ENCODE measurements around the gene APBB2. TPM values are rescaled to one million over a fixed set of nuclear protein-coding genes. Genes with fewer than 3 reads are reported as not detected.

APBB2 gene
- total and polyA plus RNA-seq, 2 of the 8 experiments (the other 6 are each of a cell fraction or from before 2014, with no cell fraction given) = 58.7 to 59.4 TPM

GRCh38 chr4:41060352-41061334 lies 153.7 kb downstream of the APBB2 start:
- Histone ChIP-seq H2BK12ac (ENCODE audit: low read depth, low read length) (no peak overlapping the region), H2BK120ac (replicated peaks; ENCODE audit: low read depth, low read length) (no peak overlapping the region), H3K9me3 (ENCODE audit: insufficient read depth in 2 of 2, low read depth in 1 of 2, low read length in 1 of 2) (0 out of 4 replicates have a peak, but pooled peaks cover 4 to 5% of the 10 kb centered on the region in 2 experiments), H3K4me2 (ENCODE audit: insufficient read depth in 1 of 2, low read depth in 2 of 2, low read length in 2 of 2) (no peak overlapping the region), H3K23me2 (ENCODE audit: low read depth, low read length) (no peaks in the 10 kb centered on the region; the same call in 1 of the 2 replicates), H3K36me3 (ENCODE audit: control insufficient read depth in 2 of 4, insufficient read depth in 4 of 4, low read length in 3 of 4) (peaks cover 0 to 7% (median 0%) of the 10 kb centered on the region in 4 experiments; a peak in 2 of 8 replicates), H3K18ac (ENCODE audit: extremely low read depth, low read length) (no peak overlapping the region), H4K5ac (ENCODE audit: insufficient read length, low read depth, low read length) (no peak overlapping the region), H2AFZ (ENCODE audit: low read length) (no peak overlapping the region), H4K20me1 (replicated peaks in 1 of 2; ENCODE audit: control insufficient read depth in 1 of 2, insufficient read depth in 2 of 2, low read length in 2 of 2) (no peaks in the 10 kb centered on the region), H3K79me1 (ENCODE audit: low read depth, low read length) (no peaks in the 10 kb centered on the region), H3K23ac (ENCODE audit: insufficient read length) (no peak overlapping the region), H4K91ac (replicated peaks; ENCODE audit: insufficient read length, low read length) (no peak overlapping the region), H3K9ac (replicated peaks in 1 of 4; ENCODE audit: extremely low read depth in 1 of 4, low read depth in 3 of 4, low read length in 3 of 4) (no peak overlapping the region), H3K4ac (replicated peaks; ENCODE audit: insufficient read length, low read depth, low read length) (no peak overlapping the region), H2BK20ac (ENCODE audit: low read length) (no peak overlapping the region), H2BK15ac (ENCODE audit: low read length) (no peak overlapping the region), H4K8ac (ENCODE audit: extremely low read depth, insufficient read depth, low read length) (no peak overlapping the region), H3K4me3 (ENCODE audit: extremely low read depth in 1 of 4, insufficient read depth in 2 of 4, low read depth in 3 of 4, low read length in 4 of 4) (no peak overlapping the region), H2AK5ac (ENCODE audit: low read depth, low read length) (no peak overlapping the region), H3K79me2 (ENCODE audit: control insufficient read depth in 1 of 2, insufficient read depth in 2 of 2, low read length in 2 of 2) (no peaks in the 10 kb centered on the region), H3K27ac (ENCODE audit: low read depth, low read length) (no peak overlapping the region), H3K56ac (replicated peaks; ENCODE audit: insufficient read length, low read depth, low read length) (no peak overlapping the region), H3K14ac (ENCODE audit: insufficient read length) (no peak overlapping the region), H2BK5ac (ENCODE audit: low read depth, low read length) (no peak overlapping the region), H3K27me3 (replicated peaks in 1 of 4; ENCODE audit: control insufficient read depth in 3 of 4, extremely low read depth in 1 of 4, insufficient read depth in 3 of 4, low read length in 3 of 4) (no peaks in the 10 kb centered on the region), H3K4me1 (replicated peaks in 1 of 4; ENCODE audit: control insufficient read depth in 3 of 4, insufficient read depth in 4 of 4, low read length in 3 of 4) (no peaks in the 10 kb centered on the region)
- no peak for FAIRE-seq
- ChIA-PET CTCF (ENCODE audit: partially characterized antibody) (interaction anchor here (1.1 to 1.9 kb wide), 4 partner anchors 9 to 153 kb away, joined by 3 to 5 read pairs (median 3); partner anchors contain the start of gene APBB2), POLR2A (ENCODE audit: partially characterized antibody) (interaction anchor here (1.0 kb wide), 1 partner anchor 10 kb away, joined by 3 read pairs; no protein-coding TSS in a partner anchor)
- TF ChIP-seq POLR2A (IDR thresholded peaks at IDR 0.05; ENCODE audit: control extremely low read depth in 1 of 2, low read depth in 2 of 2, low read length in 2 of 2) = no peak
- TF ChIP-seq BACH1 (IDR thresholded peaks at IDR 0.05; ENCODE audit: low read length) = no peak
- TF ChIP-seq EP300 (IDR thresholded peaks at IDR 0.05; ENCODE audit: borderline replicate concordance in 1 of 2, low read depth in 2 of 2, low read length in 2 of 2) = no peak
- no peak for TF ChIP-seq RNF2 (IDR thresholded peaks at IDR 0.05; ENCODE audit: borderline replicate concordance, low read depth, low read length, missing control alignments, poor library complexity, severe bottlenecking)
- no peak for TF ChIP-seq SIN3A (conservative IDR thresholded peaks at IDR 0.05 in 1 of 2, IDR thresholded peaks at IDR 0.05 in 1 of 2; ENCODE audit: low read depth in 1 of 2, low read length in 2 of 2)
- TF ChIP-seq NRF1 (IDR thresholded peaks at IDR 0.05; ENCODE audit: low read depth, low read length) = no peak
- TF ChIP-seq TAF1 (IDR thresholded peaks at IDR 0.05; ENCODE audit: low read depth, low read length) = no peak
- TF ChIP-seq ZNF274 (IDR thresholded peaks at IDR 0.05; ENCODE audit: borderline replicate concordance, extremely low read depth, low read length) = no peak
- no peak for DNase-seq (ENCODE audit: low read depth in 1 of 2, low spot score in 2 of 2)
- WGBS, 2 experiments (ENCODE audit: extremely low coverage in 1 of 2, insufficient coverage in 1 of 2, insufficient read length in 1 of 2, insufficient replicate concordance in 2 of 2, low coverage in 1 of 2, low lambda C conversion rate in 2 of 2, missing lambda C conversion rate in 1 of 2) = 93% methylated on average over 12 of the region's 12 CpGs; no CpG with 5 or more reads in 1 of the 2 experiments

All from H1 (cell line).